H9 (cell line): ENCODE results near the gene ASB5. TPM values are rescaled to one million over a fixed set of nuclear protein-coding genes. Genes with fewer than 3 reads are reported as not detected.

ENCODE experiments used
- DNase-seq: peaks from one replicate; pipeline ENCODE4 v3.0.0-alpha.2; 2017
- H2AFZ ChIP-seq: one replicate; pipeline ENCODE4 v1.6.1; 2013; ENCODE audit warnings: mild to moderate bottlenecking, low read length, control low read depth, moderate library complexity
- H2AK5ac ChIP-seq: 2 replicates; pipeline ENCODE4 v1.6.1; 2013; ENCODE audit warnings: low read length, control low read depth, mixed read lengths; ENCODE audit not compliant: insufficient read length
- H2BK120ac ChIP-seq: one replicate; pipeline ENCODE4 v1.6.1; 2013; ENCODE audit warnings: low read depth, mild to moderate bottlenecking, low read length, control low read depth, inconsistent platforms; ENCODE audit not compliant: poor library complexity, severe bottlenecking
- H2BK12ac ChIP-seq: 2 replicates; pipeline ENCODE4 v1.6.1; 2013; ENCODE audit warnings: low read length, control low read depth, mixed read lengths, low read depth; ENCODE audit not compliant: insufficient read length
- H2BK15ac ChIP-seq: 2 replicates; pipeline ENCODE4 v1.6.1; 2013; ENCODE audit warnings: low read depth, low read length, control low read depth
- H2BK20ac ChIP-seq: one replicate; pipeline ENCODE4 v1.6.1; 2013; ENCODE audit warnings: low read depth, mild to moderate bottlenecking, low read length, control low read depth, inconsistent platforms; ENCODE audit not compliant: poor library complexity, severe bottlenecking
- H2BK5ac ChIP-seq: 2 replicates; pipeline ENCODE4 v1.6.1; 2013; ENCODE audit warnings: low read length, control low read depth, mixed read lengths; ENCODE audit not compliant: insufficient read length
- H3K14ac ChIP-seq: 2 replicates; pipeline ENCODE4 v1.6.1; 2013; ENCODE audit warnings: low read length, control low read depth; ENCODE audit not compliant: insufficient read depth
- H3K18ac ChIP-seq: 2 replicates; pipeline ENCODE4 v1.6.1; 2013; ENCODE audit warnings: low read depth, mild to moderate bottlenecking, mixed read lengths, low read length, control low read depth; ENCODE audit not compliant: insufficient read length
- H3K23ac ChIP-seq: 2 replicates; pipeline ENCODE4 v1.6.1; 2013; ENCODE audit warnings: low read length, control low read depth, mixed read lengths, low read depth; ENCODE audit not compliant: insufficient read length
- H3K23me2 ChIP-seq: 2 replicates; pipeline ENCODE4 v1.6.1; 2013; ENCODE audit warnings: low read depth, mild to moderate bottlenecking, mixed read lengths, low read length, control low read depth; ENCODE audit not compliant: insufficient read length, poor library complexity, severe bottlenecking
- H3K27ac ChIP-seq: 2 replicates; pipeline ENCODE4 v1.5.1; 2013; ENCODE audit warnings: low read length, control low read depth, mixed read lengths, low read depth; ENCODE audit not compliant: insufficient read length
- H3K27me3 ChIP-seq: 2 replicates; pipeline ENCODE4 v1.6.1; 2013; ENCODE audit warnings: low read length, control low read depth, inconsistent platforms; ENCODE audit not compliant: insufficient read depth
- H3K4ac ChIP-seq: 2 replicates; pipeline ENCODE4 v1.6.1; 2013; ENCODE audit warnings: low read depth, mild to moderate bottlenecking, control low read depth, inconsistent platforms, low read length, moderate library complexity
- H3K4me1 ChIP-seq: 2 replicates; pipeline ENCODE4 v1.6.1; 2013; ENCODE audit warnings: low read length, control low read depth, inconsistent platforms; ENCODE audit not compliant: insufficient read depth
- H3K4me2 ChIP-seq: 2 replicates; pipeline ENCODE4 v1.6.1; 2013; ENCODE audit warnings: low read length, control low read depth, mixed read lengths; ENCODE audit not compliant: insufficient read length, insufficient read depth
- H3K56ac ChIP-seq: 2 replicates; pipeline ENCODE4 v1.6.1; 2013; ENCODE audit warnings: low read depth, mild to moderate bottlenecking, mixed read lengths, low read length, control low read depth; ENCODE audit not compliant: insufficient read length
- H3K79me1 ChIP-seq: 2 replicates; pipeline ENCODE4 v1.6.1; 2013; ENCODE audit warnings: low read depth, mild to moderate bottlenecking, moderate library complexity, low read length, control low read depth, inconsistent platforms; ENCODE audit not compliant: insufficient read depth, poor library complexity, severe bottlenecking
- H3K79me2 ChIP-seq: 2 replicates; pipeline ENCODE4 v1.6.1; 2013; ENCODE audit warnings: low read length, control low read depth, inconsistent platforms; ENCODE audit not compliant: insufficient read depth
- H3K9ac ChIP-seq: 2 replicates; pipeline ENCODE4 v1.6.1; 2013; ENCODE audit warnings: low read length, control low read depth, mixed read lengths; ENCODE audit not compliant: insufficient read length; ENCODE audit errors: extremely low read depth
- H3K9me3 ChIP-seq: one replicate; pipeline ENCODE4 v1.6.1; 2013; ENCODE audit warnings: low read depth, low read length, inconsistent platforms; ENCODE audit not compliant: control insufficient read depth
- H3T11ph ChIP-seq: one replicate; pipeline ENCODE4 v1.6.1; 2013; ENCODE audit warnings: mild to moderate bottlenecking, low read length, control low read depth, inconsistent platforms
- H4K20me1 ChIP-seq: one replicate; pipeline ENCODE4 v1.6.1; 2013; ENCODE audit not compliant: control insufficient read depth, insufficient read length, insufficient read depth
- H4K5ac ChIP-seq: 2 replicates; pipeline ENCODE4 v1.6.1; 2013; ENCODE audit warnings: low read depth, mild to moderate bottlenecking, mixed read lengths, low read length, control low read depth; ENCODE audit not compliant: insufficient read length
- H4K8ac ChIP-seq: replicated peaks from 2 replicates; pipeline ENCODE4 v1.6.1; 2013; ENCODE audit warnings: low read length, control low read depth, mixed read lengths, low read depth; ENCODE audit not compliant: insufficient read length
- H4K91ac ChIP-seq: 2 replicates; pipeline ENCODE4 v1.6.1; 2013; ENCODE audit warnings: low read depth, mild to moderate bottlenecking, moderate library complexity, mixed read lengths, low read length, control low read depth; ENCODE audit not compliant: insufficient read length
- H3K27ac Mint-ChIP-seq, 3 experiments: 2 replicates in 2 of 3; 3 replicates in 1 of 3; pipeline ENCODE4 v1.8.0; 2020 to 2021; ENCODE audit warnings: mixed read lengths in 3 of 3, mild to moderate bottlenecking in 1 of 3, moderate library complexity in 1 of 3
- H3K27me3 Mint-ChIP-seq: 2 replicates; pipeline ENCODE4 v1.8.0; 2021; ENCODE audit warnings: low read depth, mild to moderate bottlenecking, moderate library complexity, mixed read lengths
- H3K36me3 Mint-ChIP-seq, 3 experiments: 2 replicates in 2 of 3; 3 replicates in 1 of 3; pipeline ENCODE4 v1.8.0; 2020 to 2021; ENCODE audit warnings: low read depth in 3 of 3, mixed read lengths in 3 of 3; ENCODE audit not compliant: insufficient read depth in 1 of 3
- H3K4me1 Mint-ChIP-seq, 2 experiments: 2 replicates each; pipeline ENCODE4 v1.8.0; 2020; ENCODE audit warnings: mixed read lengths in 2 of 2
- H3K4me3 Mint-ChIP-seq, 2 experiments: 2 replicates in 1 of 2; 3 replicates in 1 of 2; pipeline ENCODE4 v1.8.0; 2020 to 2021; ENCODE audit warnings: mild to moderate bottlenecking in 2 of 2, mixed read lengths in 2 of 2, moderate library complexity in 1 of 2
- H3K9me3 Mint-ChIP-seq, 2 experiments: 2 replicates in 1 of 2; 3 replicates in 1 of 2; pipeline ENCODE4 v1.8.0; 2020; ENCODE audit warnings: mild to moderate bottlenecking in 2 of 2, mixed read lengths in 2 of 2, moderate library complexity in 1 of 2
- CTCF ChIP-seq: fragments of 200-600 bp; sonication (generic); conservative IDR thresholded peaks from 3 replicates; pipeline ENCODE4 v1.8.0; 2021; ENCODE audit warnings: antibody characterized with exemption, mild to moderate bottlenecking
- total RNA-seq: library from RNA; stranded (reverse); gene quantifications from 2 replicates; pipeline ENCODE4 v1.2.1, GENCODE V29; 2021

ASB5 gene
- total RNA-seq, 1 experiment from 2014 or later, result not detected

- H3T11ph ChIP-seq, result no peak overlapping the region
- H2AK5ac ChIP-seq, result no peak overlapping the region
- H3K14ac ChIP-seq, result no peak overlapping the region
- H3K4me1 Mint-ChIP-seq, result peaks cover 23 to 24% of the 10 kb centered on the region in 2 experiments
- H3K18ac ChIP-seq, result no peak overlapping the region
- no peak overlapping the region for H2BK5ac ChIP-seq
- H3K23me2 ChIP-seq, result no peaks in the 10 kb centered on the region
- H3K23ac ChIP-seq, result no peak overlapping the region
- H3K4me3 Mint-ChIP-seq, result no peak overlapping the region
- H2BK20ac ChIP-seq, result no peak overlapping the region
- H3K27me3 ChIP-seq, result no peaks in the 10 kb centered on the region
- H2BK12ac ChIP-seq, result no peak overlapping the region
- no peak overlapping the region for H2BK120ac ChIP-seq
- H2AFZ ChIP-seq, result no peak overlapping the region
- no peaks in the 10 kb centered on the region for H3K27me3 Mint-ChIP-seq
- TF ChIP-seq CTCF, result no peak
- no peak overlapping the region for H3K27ac ChIP-seq
- H4K91ac ChIP-seq, result no peak overlapping the region
- no peaks in the 10 kb centered on the region for H3K9me3 Mint-ChIP-seq
- H3K36me3 Mint-ChIP-seq, result no peaks in the 10 kb centered on the region
- no peak overlapping the region for H4K8ac ChIP-seq
- DNase-seq, result no peak
- H2BK15ac ChIP-seq, result no peak overlapping the region
- H3K4me1 ChIP-seq, result peaks cover 3% of the 10 kb centered on the region; the same call in 1 of the 2 replicates
- H3K79me2 ChIP-seq, result no peaks in the 10 kb centered on the region
- H3K4ac ChIP-seq, result no peak overlapping the region
- no peaks in the 10 kb centered on the region for H4K20me1 ChIP-seq
- peak overlapping the region in 2 of 3 experiments; percentile 62 to 81; a peak in 2 of 7 replicates for H3K27ac Mint-ChIP-seq
- no peak overlapping the region for H4K5ac ChIP-seq
- H3K9me3 ChIP-seq, result no peaks in the 10 kb centered on the region
- H3K9ac ChIP-seq, result no peak overlapping the region
- H3K4me2 ChIP-seq, result no peak overlapping the region
- H3K56ac ChIP-seq, result no peak overlapping the region
- no peaks in the 10 kb centered on the region for H3K79me1 ChIP-seq
Measured at GRCh38 chr4:176288020-176288419, 19.0 kb upstream of the ASB5 start.
